GM18505 (cell line): ENCODE data around the gene COA8.

Experiments used
- ATAC-seq: cut with Tn5 transposase; IDR thresholded peaks from one replicate; pipeline ENCODE4 v1.9.1; 2021; ENCODE audit not compliant: unreplicated experiment
- POLR2A ChIP-seq: IDR thresholded peaks from 4 replicates; pipeline ENCODE4 v1.6.1; 2011; ENCODE audit warnings: borderline replicate concordance; ENCODE audit not compliant: insufficient read depth, insufficient read length; ENCODE audit errors: extremely low read depth

COA8 gene

DNA sequence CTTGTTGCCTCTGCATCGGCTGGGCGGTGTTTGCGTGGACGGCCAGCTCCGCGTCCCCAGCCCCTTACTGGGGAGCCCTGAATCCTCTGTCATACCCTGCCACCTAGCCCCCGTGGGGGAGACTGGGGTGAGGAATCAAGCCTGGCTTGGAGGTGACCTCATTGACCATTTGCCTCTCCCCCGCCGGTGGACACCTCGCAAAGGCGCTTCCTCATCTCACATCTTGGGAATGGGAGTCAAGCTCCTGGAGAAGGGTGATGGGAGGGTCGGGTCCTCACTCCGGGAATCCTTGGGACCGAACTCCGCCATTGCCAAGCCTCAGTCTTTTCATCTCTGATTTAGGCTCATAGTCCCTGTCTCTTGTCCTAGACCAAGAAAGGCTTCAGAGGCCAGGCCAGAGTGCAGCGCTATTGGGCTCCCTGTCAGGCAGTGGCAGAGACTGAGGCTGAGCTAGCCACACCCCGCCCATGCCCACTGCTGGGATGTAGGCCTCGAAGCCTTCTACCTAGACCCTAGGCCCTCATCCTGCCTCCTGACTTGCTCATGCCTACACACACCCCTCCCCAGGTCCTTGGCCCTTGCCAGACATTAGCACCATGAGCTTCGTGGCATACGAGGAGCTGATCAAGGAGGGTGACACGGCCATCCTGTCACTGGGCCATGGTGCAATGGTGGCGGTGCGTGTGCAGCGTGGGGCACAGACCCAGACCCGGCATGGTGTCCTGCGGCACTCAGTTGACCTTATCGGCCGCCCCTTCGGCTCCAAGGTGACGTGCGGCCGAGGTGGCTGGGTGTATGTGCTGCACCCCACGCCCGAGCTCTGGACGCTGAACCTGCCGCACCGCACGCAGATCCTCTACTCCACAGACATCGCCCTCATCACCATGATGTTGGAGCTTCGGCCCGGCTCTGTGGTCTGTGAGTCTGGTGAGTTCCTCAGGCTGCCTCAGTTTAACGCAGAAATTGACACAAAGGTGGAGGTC, 33.1 kb upstream of the COA8 start:
- no peak for TF ChIP-seq POLR2A
- no peak for ATAC-seq

DNA sequence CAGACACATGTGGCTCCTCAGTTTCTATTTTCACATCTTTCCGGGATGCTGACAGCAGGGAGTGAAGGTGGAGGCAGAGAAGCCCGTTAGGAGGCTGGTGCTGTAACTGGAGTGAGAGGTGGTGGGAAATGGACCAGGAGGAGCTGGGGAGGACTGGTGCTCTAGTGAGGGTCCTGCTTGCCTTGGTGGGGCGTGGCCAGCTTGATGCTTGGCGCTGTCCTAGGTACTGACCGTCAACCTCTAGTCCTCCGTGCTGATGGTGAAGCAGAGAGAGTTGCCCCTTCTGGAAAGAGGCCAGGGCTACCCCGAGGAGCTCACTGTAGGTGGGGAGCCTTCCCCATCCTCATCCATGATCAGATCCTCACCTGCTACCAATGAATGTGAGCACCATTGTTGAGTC, 32.4 kb upstream of the COA8 start:
- TF ChIP-seq POLR2A: no peak
- no peak for ATAC-seq

DNA sequence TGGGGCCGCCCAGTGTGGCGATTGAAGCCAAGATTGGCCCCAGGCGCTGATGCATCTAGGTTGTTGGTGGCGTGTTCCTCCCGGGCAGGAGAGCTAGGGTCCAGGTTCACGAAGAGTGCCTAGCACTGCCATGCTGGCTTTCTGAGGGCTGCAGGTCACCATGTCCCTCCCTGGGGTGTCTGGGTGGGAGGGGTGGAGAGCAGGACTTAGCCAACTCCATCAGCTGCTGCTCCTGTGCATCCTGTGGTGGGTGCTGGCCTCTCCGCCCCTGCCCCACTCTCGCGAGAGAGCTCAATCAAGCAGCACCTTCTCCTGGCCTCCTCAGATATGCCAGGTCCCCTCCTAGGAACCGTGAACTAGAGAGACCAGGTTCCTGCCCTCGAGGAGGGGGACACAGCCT, 31.9 kb upstream of the COA8 start:
- TF ChIP-seq POLR2A: no peak
- ATAC-seq: no peak

DNA sequence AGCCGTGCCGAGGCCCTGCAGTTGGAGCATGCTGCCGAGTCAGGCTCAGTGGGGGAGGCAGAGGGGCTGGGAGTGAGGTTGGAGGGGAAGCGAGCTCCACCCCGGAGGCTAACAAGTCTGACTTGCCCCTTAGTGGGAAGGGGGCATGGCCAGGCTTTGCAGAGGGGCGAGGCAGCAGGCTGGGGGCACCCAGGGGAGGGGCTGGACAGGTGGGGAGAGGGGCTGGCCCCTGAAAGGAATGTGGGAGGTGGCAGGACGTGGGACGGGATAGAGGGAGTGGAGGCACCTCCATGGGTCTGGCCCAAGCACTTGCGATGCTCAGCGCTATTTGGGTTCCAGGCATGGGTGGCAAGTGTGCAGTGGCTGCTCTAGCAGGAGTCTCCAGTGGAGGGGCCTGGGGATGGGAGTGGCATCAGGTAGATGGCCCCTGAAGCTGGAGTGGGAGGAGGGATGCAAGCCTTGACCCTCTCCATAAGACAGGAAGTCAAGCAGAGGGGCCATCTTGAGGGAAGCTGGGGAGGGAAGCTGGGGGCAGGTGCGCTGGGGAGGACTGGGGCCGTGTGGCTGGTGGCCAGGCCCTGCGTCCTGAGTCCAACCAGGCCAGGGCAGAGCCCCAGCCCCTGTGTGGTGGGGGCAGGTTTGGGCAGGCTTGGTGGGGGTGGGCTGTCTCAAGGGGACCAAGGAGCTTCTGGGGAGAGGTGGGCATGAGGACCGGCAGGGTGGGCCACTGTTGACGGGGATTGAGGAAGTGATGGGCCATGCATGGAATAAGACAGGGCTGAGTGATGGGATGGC, 31.1 kb upstream of the COA8 start:
- TF ChIP-seq POLR2A: no peak
- ATAC-seq: no peak

DNA sequence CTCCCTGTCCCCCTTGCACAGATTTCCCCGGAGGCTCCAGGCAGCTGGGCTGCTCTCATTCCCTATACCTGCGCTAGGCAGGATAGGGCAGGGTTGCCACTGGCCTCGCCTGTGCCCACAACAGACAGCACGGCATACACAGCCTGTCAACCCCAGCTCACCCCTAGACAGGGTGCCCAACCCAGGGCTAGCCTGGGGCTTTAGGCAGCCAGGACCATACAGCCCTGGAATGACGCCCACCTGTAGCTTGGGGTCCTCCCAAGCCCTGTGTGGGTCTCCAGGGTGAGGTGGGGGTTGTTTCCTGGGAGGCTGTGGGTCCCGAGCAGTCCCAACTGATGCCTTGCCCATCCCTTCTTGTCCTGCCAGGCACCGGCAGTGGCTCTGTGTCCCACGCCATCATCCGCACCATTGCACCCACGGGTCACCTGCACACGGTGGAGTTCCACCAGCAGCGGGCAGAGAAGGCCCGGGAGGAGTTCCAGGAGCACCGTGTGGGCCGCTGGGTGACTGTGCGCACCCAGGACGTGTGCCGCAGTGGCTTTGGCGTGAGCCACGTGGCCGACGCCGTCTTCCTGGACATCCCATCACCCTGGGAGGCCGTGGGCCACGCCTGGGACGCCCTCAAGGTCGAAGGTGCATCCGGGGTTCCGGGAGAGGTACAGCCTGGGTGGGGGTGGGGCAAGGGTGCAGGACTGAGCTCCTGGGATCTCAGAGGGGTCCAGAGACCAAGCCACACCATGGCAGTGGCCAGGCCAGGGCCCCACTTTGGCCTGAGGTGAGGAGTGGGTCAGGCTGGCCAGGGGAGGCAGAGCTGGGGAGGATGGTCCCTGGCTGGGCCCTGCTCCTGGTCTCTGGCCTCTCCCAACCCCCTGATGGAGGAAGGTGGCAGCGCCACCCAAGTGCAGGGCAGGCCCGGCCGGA, 30.3 kb upstream of the COA8 start:
- TF ChIP-seq POLR2A: no peak
- ATAC-seq: no peak

DNA sequence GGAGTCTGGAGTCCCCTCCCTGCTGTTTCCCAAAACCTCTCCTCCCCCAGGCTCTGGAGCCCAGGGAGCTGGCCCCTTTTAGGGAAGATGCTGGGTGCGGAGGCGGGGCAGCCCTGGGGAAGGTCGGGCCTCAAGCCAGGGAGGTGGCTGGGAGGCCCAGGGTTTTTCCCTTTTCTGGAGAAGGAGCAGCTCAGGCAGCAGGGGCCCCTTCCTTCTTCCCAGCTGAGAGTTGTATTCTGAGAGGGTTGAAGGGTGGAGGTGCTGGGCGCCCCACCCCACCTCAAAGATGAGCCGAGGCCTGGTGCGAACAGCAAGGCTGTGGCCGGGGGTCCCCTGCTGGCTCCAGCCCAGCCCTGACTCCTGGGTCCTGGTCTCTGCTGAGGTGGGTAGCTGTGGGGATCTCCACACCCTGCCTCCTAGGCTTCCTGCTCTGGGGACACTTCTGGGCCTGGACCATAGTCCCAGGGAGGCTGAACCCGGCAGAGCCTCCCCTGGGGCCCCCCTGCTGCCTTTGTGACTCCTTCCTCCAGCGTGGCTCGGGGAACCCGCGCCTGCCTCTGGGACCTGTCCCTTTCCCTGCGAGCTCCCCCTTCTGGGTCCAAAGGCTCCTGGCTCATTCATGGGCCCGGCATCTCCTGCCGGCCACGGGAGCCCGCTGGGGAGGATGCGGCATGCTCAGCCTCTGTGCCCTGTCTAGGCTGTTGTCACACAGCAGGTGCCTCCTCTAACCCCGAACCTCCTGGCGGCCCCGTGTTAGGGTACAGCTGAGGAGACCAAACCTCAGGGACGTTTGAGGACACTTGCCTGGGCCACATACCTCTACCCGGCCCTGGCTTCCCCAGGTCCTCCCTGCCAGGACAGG, 29.4 kb upstream of the COA8 start:
- no peak for TF ChIP-seq POLR2A

DNA sequence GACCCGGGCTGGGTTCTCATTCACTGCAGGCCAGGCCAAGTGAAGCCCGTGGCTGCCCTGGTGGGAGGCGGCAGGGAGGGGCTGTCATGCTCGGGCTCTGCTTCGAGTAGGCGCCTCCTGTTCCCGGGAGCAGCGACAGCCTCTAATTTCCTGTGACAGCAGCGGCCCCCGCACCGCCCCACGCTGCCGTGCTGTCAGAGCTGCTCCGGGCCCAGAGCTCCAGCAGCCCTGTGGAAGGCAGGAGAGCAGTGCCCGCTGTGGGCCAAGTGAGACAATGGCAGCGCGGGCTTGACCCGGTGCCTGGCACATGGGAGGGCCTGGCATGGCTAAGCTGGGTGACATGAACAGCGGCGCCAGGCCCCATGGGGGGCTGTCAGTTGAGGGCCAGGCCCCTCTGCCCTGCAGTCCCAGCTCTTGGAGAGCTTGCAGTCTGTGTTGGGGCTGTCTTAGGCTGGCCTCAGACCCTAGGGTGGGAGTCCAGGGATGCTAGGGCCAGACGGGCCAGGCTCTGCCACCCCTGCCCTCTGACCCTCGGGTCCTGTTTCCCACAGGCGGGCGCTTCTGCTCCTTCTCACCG, 28.7 kb upstream of the COA8 start:
- ATAC-seq: no peak
- no peak for TF ChIP-seq POLR2A

More for the DNA sequence above, 29.4 kb upstream of the COA8 start:
- ATAC-seq: no peak

DNA sequence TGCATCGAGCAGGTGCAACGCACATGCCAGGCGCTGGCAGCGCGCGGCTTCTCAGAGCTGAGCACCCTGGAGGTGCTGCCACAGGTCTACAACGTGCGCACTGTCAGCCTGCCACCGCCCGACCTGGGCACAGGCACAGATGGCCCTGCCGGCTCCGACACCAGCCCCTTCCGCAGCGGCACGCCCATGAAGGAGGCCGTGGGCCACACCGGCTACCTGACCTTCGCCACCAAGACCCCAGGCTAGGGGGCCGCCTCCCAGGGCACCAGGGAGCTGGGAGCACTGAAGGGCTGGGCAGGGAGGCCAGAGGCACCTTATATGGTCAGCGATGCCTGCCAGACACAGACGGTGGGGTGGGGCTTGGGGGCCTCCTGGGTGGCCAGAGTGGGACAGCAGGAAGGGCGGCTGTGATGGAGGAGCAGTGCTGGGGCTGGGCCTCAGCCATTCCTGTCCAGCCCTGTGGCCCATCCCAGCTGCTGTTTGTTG, 28.1 kb upstream of the COA8 start:
- TF ChIP-seq POLR2A: no peak
- ATAC-seq: no peak

DNA sequence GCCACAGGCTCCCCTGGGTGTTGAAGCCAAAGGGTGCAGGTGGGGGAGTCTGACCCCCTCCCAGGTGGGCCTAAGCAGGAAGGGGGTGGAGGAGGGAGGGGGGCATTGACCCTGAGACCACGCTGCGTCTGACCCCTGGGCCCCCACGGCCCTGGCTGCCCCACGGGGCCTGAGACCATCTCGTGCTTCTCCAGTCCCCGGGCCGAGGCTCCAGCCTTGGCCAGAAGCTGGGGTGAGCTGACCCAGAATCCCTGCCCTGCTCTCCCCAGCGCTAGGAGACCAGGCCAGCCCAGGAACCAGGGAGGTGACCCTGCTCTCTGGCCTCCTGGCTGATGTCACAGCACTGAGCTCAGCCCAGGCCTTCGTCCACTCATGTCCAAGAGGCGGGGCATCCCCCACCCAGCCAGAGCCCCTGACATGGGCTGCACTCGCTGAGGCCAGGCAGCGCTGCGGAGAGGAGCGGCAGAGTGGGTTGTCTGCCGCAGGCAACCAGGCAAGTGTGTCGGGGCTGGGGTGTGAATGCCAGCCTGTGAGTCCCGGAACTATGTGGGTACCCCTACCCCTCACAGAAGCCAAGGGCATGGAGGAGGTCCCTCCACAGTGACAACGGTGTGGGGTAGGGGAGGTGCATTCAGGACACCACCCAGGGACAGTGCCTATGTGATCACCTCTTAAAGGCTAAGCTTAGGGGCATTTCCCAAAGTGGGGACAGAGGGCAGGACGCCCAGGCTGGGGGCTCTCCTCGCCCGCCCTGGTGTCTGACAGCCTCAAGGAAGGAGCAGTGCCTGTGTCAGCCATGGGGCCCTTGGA, 27.5 kb upstream of the COA8 start:
- ATAC-seq: no peak
- no peak for TF ChIP-seq POLR2A

DNA sequence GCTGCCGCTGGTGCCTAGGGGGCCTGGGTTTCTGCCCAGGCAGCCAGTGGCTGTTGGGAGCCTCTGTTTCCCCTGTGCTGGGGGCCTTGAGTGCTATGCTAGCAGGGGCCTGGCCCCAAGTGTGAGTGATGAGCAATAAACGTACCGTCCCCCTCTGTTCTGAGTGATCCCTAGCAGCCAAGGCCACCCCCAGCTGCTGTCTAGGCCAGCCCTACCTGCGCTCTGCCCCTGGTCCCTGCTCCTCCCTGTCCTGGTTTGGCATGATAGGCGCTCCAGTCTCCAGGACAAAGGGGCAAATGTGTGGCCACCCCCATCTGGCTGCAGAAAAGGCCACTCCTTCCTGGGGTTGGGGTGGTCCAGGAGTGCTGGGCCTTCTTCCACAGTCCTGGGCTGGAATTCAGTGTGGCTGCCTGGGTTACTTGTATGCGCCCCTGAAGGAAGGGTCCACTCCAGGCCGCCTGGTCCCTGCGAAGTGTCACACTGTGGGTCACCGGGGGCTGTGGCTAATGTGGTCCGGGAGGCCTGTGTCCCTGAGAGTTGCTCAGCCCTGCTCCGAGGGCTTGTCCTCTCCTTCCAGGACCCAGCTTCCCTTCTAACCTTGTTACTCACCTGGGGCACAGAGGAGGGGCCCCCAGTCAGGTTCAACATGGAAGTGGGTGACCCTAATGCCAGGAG, 26.7 kb upstream of the COA8 start:
- no peak for ATAC-seq
- TF ChIP-seq POLR2A: no peak
